Activated CD8-positive, alpha-beta memory T cell treated with anti-CD3 and anti-CD28 coated beads, Interleukin-2, amount 50 U/mL, for 1 hour (primary cell): ENCODE results near the gene SUN5.
"Not testable (repeated sequence)": the region's sequence is repeated elsewhere in the genome, so short reads cannot be mapped to it uniquely, and the experiment has no call there.

Experiments
- DNase-seq: peaks from one replicate; pipeline ENCODE4 v3.0.0-alpha.2; 2020; ENCODE audit errors: extremely low read depth

Gene SUN5, protein sequence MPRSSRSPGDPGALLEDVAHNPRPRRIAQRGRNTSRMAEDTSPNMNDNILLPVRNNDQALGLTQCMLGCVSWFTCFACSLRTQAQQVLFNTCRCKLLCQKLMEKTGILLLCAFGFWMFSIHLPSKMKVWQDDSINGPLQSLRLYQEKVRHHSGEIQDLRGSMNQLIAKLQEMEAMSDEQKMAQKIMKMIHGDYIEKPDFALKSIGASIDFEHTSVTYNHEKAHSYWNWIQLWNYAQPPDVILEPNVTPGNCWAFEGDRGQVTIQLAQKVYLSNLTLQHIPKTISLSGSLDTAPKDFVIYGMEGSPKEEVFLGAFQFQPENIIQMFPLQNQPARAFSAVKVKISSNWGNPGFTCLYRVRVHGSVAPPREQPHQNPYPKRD

GRCh38 chr20:33004141-33004751, at the start of gene SUN5:
Gene SUN5, minus strand, starts transcription at chr20:33004433. Its CDS starts 93 bp downstream, at chr20:33004340.
- DNase-seq, result no peak

- no peak for DNase-seq
These were observed 49.3 kb upstream of the SUN5 start, which contains the start of gene BPIFB3 for GRCh38 chr20:33053291-33054106. Gene BPIFB3, plus strand, starts transcription at chr20:33053903. Its CDS starts 1,533 bp downstream, at chr20:33055436.

DNA sequence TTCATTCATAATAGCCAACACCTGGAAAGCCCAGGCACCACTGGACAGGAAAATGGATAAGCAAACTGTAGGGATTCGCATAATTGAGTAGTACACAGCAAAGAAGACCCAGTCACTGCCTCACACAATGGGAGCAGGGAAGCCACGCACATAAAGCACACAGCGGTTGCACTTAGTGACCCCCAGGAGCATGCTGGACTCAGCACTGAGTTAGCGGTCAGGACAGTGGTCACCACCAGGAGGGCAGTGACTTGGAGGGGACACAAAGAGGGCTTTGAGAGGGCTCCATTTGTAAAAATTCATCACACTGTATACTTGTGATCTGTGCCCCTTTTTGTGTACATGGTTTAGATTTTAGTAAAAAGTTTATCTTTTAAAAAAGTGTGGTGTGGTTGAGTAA, 47.1 kb upstream of the SUN5 start:
- DNase-seq, result no peak

- DNase-seq, result no peak
These were observed 42.2 kb upstream of the SUN5 start for GRCh38 chr20:33046412-33046811.

DNA sequence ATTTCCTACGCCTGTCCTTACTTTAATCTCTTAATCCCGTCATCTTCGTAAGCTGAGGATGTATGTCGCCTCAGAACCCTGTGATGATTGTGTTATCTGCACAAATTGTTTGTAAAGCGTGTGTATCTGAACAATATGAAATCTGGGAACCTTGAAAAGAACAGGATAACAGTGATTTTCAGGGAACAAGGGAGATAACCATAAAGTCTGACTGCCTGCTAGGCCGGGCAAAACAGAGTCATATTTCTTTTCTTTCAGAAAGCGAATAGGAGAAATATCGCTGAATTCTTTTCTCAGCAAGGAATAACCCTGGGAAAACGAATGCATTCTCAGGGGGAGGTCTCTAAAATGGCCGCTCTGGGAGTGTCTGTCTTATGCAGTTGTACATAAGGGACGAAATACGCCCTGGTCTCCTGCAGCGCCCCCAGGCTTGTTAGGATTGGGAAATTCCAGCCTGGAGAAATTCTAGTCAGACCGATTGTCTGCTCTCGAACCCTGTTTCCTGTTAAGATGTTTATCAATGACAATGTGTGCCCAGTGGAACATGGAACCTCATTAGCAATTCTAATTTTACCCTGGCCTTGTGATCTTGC, 41.0 kb upstream of the SUN5 start:
- not testable (repeated sequence) for DNase-seq

DNA sequence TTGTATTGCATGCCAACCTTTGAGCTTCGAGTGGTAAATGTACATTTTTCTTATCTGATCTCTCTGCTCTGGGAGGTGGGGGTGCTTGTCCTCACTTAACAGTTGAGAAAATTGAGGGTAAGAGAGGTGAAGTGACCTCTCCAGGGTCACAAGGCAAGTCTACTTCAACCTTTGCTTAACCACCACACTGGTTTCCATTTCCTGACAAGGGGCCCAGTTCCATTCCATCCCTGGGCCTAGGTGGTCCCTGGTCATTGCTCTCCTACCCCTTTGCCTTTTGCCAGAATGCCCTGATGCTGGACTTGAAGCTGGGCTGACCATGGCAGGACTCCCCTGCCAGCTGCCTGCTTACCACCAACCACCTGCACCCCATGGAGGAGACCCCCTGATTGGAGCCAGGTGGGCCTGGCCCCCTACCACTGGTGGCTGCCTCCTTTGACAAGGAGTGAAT, 39.5 kb upstream of the SUN5 start:
- no peak for DNase-seq

- no peak for DNase-seq
These were observed 38.9 kb upstream of the SUN5 start for GRCh38 chr20:33042983-33043730.

DNA sequence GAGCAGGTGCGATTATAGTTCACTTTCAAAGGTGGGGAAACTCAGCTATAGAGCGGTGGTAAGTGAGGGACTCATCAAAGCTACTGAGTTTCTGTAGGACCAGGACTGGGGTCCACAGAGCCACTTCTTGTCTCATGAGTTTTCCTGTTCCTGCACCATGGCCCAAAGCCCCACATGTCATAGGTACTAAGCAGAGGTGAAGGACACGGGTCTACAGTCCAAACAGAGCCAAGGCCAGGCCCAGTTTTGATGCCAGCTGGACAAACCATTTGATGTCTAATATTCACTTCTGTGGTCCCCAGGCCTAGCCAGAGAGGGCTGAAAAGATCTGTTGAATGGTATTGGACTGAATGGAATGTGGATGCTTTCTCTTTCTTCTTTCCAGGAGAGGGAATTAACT, 38.2 kb upstream of the SUN5 start:
- DNase-seq, result no peak

- DNase-seq, result no peak
These were observed 34.0 kb upstream of the SUN5 start for GRCh38 chr20:33038243-33038642.

GRCh38 chr20:33037456-33037855, 33.2 kb upstream of the SUN5 start:
- no peak for DNase-seq

DNA sequence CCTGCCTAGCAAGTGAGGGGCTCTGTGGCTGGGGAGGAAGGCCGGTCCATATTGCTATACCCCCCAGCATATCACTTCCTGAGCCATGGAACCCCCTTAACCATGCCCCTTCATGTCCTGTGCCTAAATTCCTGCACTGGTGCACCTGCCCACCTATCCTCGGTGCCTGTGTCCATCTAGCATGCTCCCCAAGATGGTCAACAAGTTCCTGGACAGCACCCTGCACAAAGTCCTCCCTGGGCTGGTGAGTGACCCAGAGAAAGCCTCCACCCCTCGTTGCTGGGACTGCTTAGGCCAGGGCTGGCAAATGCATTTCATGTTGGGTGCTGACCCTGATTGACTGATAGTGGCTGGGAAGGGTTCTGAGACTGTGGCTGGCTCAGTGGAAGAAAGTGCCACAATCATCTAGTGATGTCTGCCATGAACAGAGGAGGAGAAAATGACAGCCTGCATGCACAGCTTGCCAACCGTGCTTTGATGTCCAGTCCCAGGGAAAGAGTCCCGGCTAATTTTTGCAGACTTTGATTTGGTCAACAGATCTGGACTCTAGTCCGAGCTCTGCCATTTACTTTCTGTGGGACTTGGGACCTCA, 30.8 kb upstream of the SUN5 start:
- no peak for DNase-seq

- no peak for DNase-seq
These were observed 29.9 kb upstream of the SUN5 start for GRCh38 chr20:33034115-33034514.

GRCh38 chr20:33033381-33033780, 29.1 kb upstream of the SUN5 start:
- DNase-seq, result no peak

GRCh38 chr20:33032555-33032954, 28.3 kb upstream of the SUN5 start:
- DNase-seq, result no peak

GRCh38 chr20:33031531-33031930, 27.3 kb upstream of the SUN5 start, which contains the start of gene BPIFB6:
Gene BPIFB6, plus strand, starts transcription at chr20:33031648. Its CDS starts 0 bp downstream, at chr20:33031648.
- no peak for DNase-seq

DNA sequence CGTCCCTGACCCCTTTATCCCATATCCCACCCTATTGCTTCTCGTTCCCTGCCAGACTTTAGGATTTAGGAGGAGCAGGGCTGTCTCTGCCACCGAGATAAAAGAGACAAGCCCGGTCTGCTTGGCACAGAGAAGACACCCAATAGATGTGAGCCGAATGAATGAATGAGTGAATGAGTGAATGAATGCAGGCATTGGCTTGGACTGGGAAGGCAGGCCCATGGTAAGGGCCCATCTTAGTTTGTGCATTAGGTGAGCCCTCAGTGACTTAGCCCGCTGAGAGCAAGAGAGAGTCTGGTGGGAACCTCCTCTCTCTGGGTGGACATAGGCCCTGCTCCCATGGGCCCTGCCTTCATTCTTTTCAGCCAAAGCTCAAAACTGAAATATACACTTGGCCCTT, 26.3 kb upstream of the SUN5 start:
- no peak for DNase-seq

DNA sequence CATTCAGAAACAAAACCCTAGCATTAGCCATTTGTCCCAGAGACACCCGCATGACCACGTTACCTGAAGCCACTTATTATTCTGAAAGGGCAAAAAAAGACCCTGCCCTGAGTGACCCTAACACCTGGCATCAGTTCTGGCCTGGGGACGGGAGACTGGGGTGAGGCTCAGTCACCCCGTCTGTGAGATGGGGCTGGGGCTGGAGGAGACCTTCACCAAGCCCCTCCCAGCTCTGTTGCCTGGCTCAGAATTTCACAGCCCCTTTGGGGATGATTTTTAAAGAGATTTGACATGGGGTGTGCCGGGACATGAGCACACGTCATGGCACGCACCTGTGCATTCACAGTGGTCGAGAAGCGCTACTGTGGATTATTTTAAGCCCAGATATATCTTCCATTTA, 25.8 kb upstream of the SUN5 start:
- no peak for DNase-seq

GRCh38 chr20:33028875-33029274, 24.6 kb upstream of the SUN5 start:
- no peak for DNase-seq

DNA sequence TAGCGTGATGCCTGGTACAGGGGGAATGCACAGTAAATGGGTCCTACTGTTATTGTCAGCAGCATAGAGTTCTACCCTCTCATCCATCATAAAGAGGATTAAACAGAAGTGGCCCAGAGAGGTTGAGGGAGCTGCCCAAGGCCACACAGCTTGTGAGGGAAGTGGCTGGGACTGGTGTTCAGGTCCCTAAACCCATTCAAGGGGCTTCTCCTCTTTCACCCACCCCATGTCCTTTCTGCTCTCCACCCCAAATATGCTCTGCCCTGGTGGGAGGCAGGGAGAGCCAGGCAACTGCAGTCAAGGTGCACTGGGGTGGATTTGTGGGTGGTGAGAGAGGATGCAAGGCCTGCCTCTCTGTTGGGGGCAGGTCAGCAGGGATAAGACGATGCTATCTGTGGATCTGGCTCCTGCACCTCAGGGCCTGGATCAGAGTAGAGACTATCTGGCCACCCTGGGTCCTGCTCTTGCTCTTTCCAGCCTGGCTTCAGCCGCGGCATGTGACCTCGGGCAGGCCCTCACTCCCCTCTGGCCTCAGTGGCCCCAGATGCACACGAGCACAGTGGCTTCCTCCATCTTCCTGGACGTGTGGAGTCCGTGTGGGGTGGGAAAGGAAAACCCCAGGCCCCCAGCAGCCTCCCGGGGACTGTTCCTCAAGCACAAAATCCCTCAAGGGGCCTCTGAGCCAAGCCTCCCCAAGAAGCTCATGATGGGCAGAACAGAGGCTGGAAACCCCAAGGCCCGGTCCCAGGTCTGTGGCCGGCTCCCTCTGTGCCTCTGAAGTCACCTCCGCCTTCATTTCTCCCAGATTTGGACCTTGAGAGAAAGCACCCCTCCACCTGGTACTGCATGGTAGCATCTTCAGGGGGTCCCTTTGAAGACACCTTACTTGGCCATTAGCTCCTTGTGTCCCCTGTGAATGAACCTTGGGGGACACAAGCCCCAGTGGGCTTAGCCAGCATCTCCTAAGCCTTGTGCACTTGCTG, 23.8 kb upstream of the SUN5 start:
- DNase-seq, result no peak
